Activated CD8-positive, alpha-beta T cell treated with anti-CD3 and anti-CD28 coated beads, Interleukin-2, amount 10 ng/mL, durations not matched to agents 7 days and 5 days (primary cell): ENCODE data around the gene PPP1R36. TPM values are rescaled to one million over a fixed set of nuclear protein-coding genes. Genes with fewer than 3 reads are reported as not detected.

Experiments used
- ATAC-seq: fragments of 150-1000 bp; cut with Tn5 transposase; one replicate; pipeline ENCODE4 v1.10.0; 2021; ENCODE audit warnings: moderate library complexity
- CTCF ChIA-PET: fragments of 350-600 bp; sonication (Branson Sonifier 250); formaldehyde crosslinking; loops from one replicate; lab custom pipeline; 2021; ENCODE audit warnings: antibody characterized with exemption; lab: Charles Lee
- POLR2A ChIA-PET: fragments of 350-600 bp; sonication (Branson Sonifier 250); formaldehyde crosslinking; loops from one replicate; lab custom pipeline; 2021; ENCODE audit warnings: antibody characterized with exemption; lab: Charles Lee
- DNase-seq: peaks from one replicate; pipeline ENCODE4 v3.0.0-alpha.2; 2020
- H3K27ac Mint-ChIP-seq: one replicate; pipeline ENCODE4 v1.8.0; 2021; ENCODE audit warnings: mild to moderate bottlenecking, mixed read lengths
- H3K27me3 Mint-ChIP-seq: one replicate; pipeline ENCODE4 v1.8.0; 2021; ENCODE audit warnings: low read depth, mixed read lengths
- H3K36me3 Mint-ChIP-seq: one replicate; pipeline ENCODE4 v1.8.0; 2021; ENCODE audit warnings: low read depth, mixed read lengths
- H3K4me1 Mint-ChIP-seq: one replicate; pipeline ENCODE4 v1.8.0; 2021; ENCODE audit warnings: low read depth, mixed read lengths
- H3K4me3 Mint-ChIP-seq: one replicate; pipeline ENCODE4 v1.8.0; 2021; ENCODE audit warnings: mild to moderate bottlenecking, mixed read lengths
- H3K9me3 Mint-ChIP-seq: one replicate; pipeline ENCODE4 v1.8.0; 2022; ENCODE audit warnings: mixed read lengths; ENCODE audit not compliant: insufficient read depth
- total RNA-seq, 2 experiments: library from RNA; stranded (reverse); gene quantifications; one replicate each; pipeline ENCODE4 v1.2.3, GENCODE V29; 2021

The PPP1R36 gene
- total RNA-seq, 2 experiments from 2014 or later, result 0.21 to 0.47 TPM

DNA sequence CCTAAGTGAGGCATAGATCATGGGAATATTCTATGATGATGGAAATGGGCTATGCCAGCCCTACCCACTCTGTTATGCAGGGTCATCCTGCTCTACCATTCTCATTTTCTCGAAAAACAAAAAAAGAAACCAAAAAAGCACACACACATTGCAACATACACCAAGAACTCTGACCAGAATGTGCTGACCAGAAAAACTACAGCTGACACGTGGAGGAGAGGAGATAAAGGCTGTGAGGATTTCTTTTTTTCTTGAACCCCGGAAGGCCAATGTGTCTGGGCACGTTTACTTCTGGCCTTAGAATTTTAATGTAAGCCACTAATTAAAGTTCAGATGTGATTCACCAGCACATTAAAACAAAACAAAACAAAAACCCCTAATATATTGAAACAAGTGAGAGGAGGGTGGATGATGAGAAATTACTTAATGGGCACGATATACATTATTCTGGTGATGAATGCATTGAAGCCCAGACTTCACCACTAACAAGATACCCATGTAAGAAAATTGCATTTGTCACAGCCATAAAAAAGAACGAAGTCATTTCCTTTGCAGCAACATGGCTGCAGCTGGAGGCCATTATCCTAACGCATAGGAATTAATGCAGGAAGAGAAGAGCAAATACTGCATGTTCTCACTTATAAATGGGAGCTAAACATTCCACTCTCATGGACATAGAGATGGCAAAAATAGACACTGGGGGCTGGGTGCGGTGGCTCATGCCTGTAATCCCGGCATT is 88.1 kb downstream of the PPP1R36 start:
- ATAC-seq (no peak), DNase-seq (no peak)
- Mint-ChIP-seq H3K27me3 (peaks cover 22% of the 10 kb centered on the region), H3K36me3 (no peaks in the 10 kb centered on the region), H3K4me3 (no peak overlapping the region), H3K27ac (no peak overlapping the region), H3K4me1 (peaks cover 10% of the 10 kb centered on the region), H3K9me3 (no peaks in the 10 kb centered on the region)
- ChIA-PET CTCF (interaction anchor here (0.7 to 3.7 kb wide), 23 partner anchors 7 to 372 kb away, joined by 3 to 48 read pairs (median 5); partner anchors contain the start of gene HSPA2), POLR2A (no interaction called here)

DNA sequence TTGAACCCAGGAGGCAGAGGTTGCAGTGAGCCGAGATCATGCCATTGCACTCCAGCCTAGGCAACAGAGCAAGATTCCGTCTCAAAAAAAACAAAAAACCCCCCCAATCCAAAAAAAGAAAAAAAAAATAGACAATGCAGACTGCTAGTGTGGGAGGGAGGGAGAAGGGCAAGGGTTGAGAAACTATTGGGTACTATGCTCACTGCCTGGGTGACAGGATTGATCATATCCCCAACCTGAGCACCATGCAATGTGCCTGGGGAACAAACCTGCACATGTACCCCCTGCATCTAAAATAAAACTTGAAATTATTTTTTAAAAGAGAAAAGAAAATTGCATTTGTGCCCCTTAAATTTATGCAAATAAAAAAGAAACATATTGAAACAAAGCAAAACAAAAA is 88.9 kb downstream of the PPP1R36 start:
- peaks cover 23% of the 10 kb centered on the region for H3K27me3 Mint-ChIP-seq
- no peak overlapping the region for H3K4me3 Mint-ChIP-seq
- no peak for ATAC-seq
- no peaks in the 10 kb centered on the region for H3K9me3 Mint-ChIP-seq
- POLR2A ChIA-PET, result no interaction called here
- CTCF ChIA-PET, result interaction anchor here (3.4 to 3.7 kb wide), 2 partner anchors 28 to 295 kb away, joined by 34 to 48 read pairs; no protein-coding TSS in a partner anchor
- H3K36me3 Mint-ChIP-seq, result no peaks in the 10 kb centered on the region
- H3K27ac Mint-ChIP-seq, result no peak overlapping the region
- H3K4me1 Mint-ChIP-seq, result peaks cover 10% of the 10 kb centered on the region
- DNase-seq, result no peak

Other genes with a start within 250 kb of the PPP1R36 start
- gene MTHFD1, start 161.6 kb upstream of the PPP1R36 start, total RNA-seq, result 100 to 1,000 TPM; 231 to 238 TPM
- 1 to 10 TPM; 1.9 to 2.1 TPM for gene AKAP5, start 84.5 kb upstream of the PPP1R36 start, total RNA-seq
- gene ZBTB25, start 46.1 kb upstream of the PPP1R36 start, total RNA-seq, result 10 to 100 TPM; 26.2 to 28.2 TPM
- gene ZBTB1, start 45.2 kb upstream of the PPP1R36 start, total RNA-seq, result 10 to 100 TPM; 58.3 to 61.7 TPM
- 1 to 10 TPM; 1.7 to 2.2 TPM for gene HSPA2, start 9.2 kb upstream of the PPP1R36 start, total RNA-seq
- 1 to 10 TPM; 7.3 to 7.8 TPM for gene PLEKHG3, start 154.5 kb downstream of the PPP1R36 start, total RNA-seq